Measurements from ENCODE around the gene AK8.

AK8 gene

GRCh38 chr9:132853482-132853881 lies 24.6 kb downstream of the AK8 start:
- TF ChIP-seq CTCF (IDR thresholded peaks at IDR 0.05; ENCODE audit: low read length, missing control alignments): no peak
- H3K4me3 ChIP-seq (replicated peaks; ENCODE audit: low read depth, low read length): no peak overlapping the region
- DNase-seq (ENCODE audit: low read depth): no peak

- DNase-seq (ENCODE audit: low read depth): peak; percentile 33
- TF ChIP-seq CTCF (IDR thresholded peaks at IDR 0.05; ENCODE audit: low read length, missing control alignments): no peak
- H3K4me3 ChIP-seq (replicated peaks; ENCODE audit: low read depth, low read length): no peak overlapping the region
Measured at GRCh38 chr9:132849185-132849706, 28.8 kb downstream of the AK8 start.

- TF ChIP-seq CTCF (IDR thresholded peaks at IDR 0.05; ENCODE audit: low read length, missing control alignments): no peak
- H3K4me3 ChIP-seq (replicated peaks; ENCODE audit: low read depth, low read length): no peak overlapping the region
- no peak for DNase-seq (ENCODE audit: low read depth)
Measured at GRCh38 chr9:132846918-132847515, 31.1 kb downstream of the AK8 start.

GRCh38 chr9:132846109-132846917 lies 31.8 kb downstream of the AK8 start:
- no peak overlapping the region for H3K4me3 ChIP-seq (replicated peaks; ENCODE audit: low read depth, low read length)
- no peak for DNase-seq (ENCODE audit: low read depth)
- no peak for TF ChIP-seq CTCF (IDR thresholded peaks at IDR 0.05; ENCODE audit: low read length, missing control alignments)

- TF ChIP-seq CTCF (IDR thresholded peaks at IDR 0.05; ENCODE audit: low read length, missing control alignments): no peak
- no peak for DNase-seq (ENCODE audit: low read depth)
- H3K4me3 ChIP-seq (replicated peaks; ENCODE audit: low read depth, low read length): no peak overlapping the region
Measured at GRCh38 chr9:132842124-132843044, 35.7 kb downstream of the AK8 start.

- no peak overlapping the region for H3K4me3 ChIP-seq (replicated peaks; ENCODE audit: low read depth, low read length)
- DNase-seq (ENCODE audit: low read depth): no peak
- no peak for TF ChIP-seq CTCF (IDR thresholded peaks at IDR 0.05; ENCODE audit: low read length, missing control alignments)
Measured at GRCh38 chr9:132840980-132841379, 37.1 kb downstream of the AK8 start.
